ENCODE measurements around the gene TXNRD2.

- no peak for TF ChIP-seq CTCF (conservative IDR thresholded peaks at IDR 0.05; ENCODE audit: low read depth, low read length)
- TF ChIP-seq EZH2phosphoT487 (IDR thresholded peaks at IDR 0.05; ENCODE audit: borderline replicate concordance, low read length): no peak
- no peak for TF ChIP-seq EZH2 (IDR thresholded peaks at IDR 0.05; ENCODE audit: low read length, unreplicated experiment)
Observed at GRCh38 chr22:19901577-19902244, 39.9 kb downstream of the TXNRD2 start.

Data from PC-3 (cell line).